BE2C (cell line): ENCODE measurements around the gene PTPRM.

Experiments
- DNase-seq: peaks from one replicate; pipeline ENCODE4 v3.0.0-alpha.2; 2020
- H3K27me3 ChIP-seq: fragments of 250-450 bp; sonication (Bioruptor Pico); 2 replicates; pipeline ENCODE4 v1.5.1; 2020; ENCODE audit warnings: mild to moderate bottlenecking
- H3K36me3 ChIP-seq: fragments of 250-450 bp; sonication (Bioruptor Pico); 2 replicates; pipeline ENCODE4 v1.5.1; 2020; ENCODE audit warnings: mild to moderate bottlenecking
- H3K4me1 ChIP-seq: fragments of 250-450 bp; sonication (Bioruptor Pico); 2 replicates; pipeline ENCODE4 v1.5.1; 2020
- H3K4me3 ChIP-seq: 2 replicates; pipeline ENCODE4 v1.5.1; 2011; ENCODE audit warnings: low read depth, low read length
- H3K9me3 ChIP-seq: fragments of 250-450 bp; sonication (Bioruptor Pico); 2 replicates; pipeline ENCODE4 v1.5.1; 2020
- TF ChIP-seq, protein P1 (sequence below): IDR thresholded peaks from 2 replicates; pipeline ENCODE4 v1.5.1; 2012; ENCODE audit warnings: mild to moderate bottlenecking, low read depth, low read length

Gene PTPRM

DNA sequence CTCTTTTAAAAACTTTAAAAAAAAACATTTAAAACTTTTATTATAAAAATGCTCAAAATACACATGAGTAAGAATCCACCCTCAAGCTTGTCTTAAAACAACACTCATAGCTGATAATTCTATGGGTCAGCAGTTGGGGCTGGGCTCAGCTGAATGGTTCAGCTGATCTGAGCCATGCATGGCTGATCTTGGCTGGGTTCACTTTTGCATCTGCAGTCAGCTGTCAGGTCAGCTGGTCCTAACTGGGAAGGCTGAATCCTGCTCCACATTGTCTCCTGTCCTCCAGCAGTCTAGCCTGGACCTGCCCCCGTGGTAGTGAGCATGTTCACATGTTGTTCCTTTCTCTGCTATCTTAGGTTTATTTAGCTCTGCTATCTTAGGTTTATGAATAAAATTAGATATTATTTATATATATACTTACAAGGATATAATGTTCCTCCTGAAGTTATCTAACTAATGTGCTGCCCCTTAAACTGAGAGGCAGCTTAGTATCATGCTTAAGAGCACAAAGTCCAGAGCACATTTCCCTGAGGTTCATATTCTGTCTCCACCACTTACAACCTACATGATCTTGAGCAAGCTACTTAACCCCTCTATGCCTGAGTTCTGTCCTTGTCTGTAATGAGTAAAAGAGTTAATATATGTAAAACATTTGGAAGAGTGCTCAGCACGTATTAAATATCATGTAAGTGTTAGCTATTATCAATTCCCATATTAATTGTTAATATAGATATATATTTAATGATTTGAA is 309.4 kb downstream of the PTPRM start:
- H3K36me3 ChIP-seq = no peaks in the 10 kb centered on the region
- TF ChIP-seq, protein P1, sequence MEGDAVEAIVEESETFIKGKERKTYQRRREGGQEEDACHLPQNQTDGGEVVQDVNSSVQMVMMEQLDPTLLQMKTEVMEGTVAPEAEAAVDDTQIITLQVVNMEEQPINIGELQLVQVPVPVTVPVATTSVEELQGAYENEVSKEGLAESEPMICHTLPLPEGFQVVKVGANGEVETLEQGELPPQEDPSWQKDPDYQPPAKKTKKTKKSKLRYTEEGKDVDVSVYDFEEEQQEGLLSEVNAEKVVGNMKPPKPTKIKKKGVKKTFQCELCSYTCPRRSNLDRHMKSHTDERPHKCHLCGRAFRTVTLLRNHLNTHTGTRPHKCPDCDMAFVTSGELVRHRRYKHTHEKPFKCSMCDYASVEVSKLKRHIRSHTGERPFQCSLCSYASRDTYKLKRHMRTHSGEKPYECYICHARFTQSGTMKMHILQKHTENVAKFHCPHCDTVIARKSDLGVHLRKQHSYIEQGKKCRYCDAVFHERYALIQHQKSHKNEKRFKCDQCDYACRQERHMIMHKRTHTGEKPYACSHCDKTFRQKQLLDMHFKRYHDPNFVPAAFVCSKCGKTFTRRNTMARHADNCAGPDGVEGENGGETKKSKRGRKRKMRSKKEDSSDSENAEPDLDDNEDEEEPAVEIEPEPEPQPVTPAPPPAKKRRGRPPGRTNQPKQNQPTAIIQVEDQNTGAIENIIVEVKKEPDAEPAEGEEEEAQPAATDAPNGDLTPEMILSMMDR = no peak
- no peaks in the 10 kb centered on the region for H3K27me3 ChIP-seq
- H3K4me1 ChIP-seq = no peaks in the 10 kb centered on the region
- DNase-seq = no peak
- no peaks in the 10 kb centered on the region for H3K9me3 ChIP-seq
- H3K4me3 ChIP-seq = no peak overlapping the region

DNA sequence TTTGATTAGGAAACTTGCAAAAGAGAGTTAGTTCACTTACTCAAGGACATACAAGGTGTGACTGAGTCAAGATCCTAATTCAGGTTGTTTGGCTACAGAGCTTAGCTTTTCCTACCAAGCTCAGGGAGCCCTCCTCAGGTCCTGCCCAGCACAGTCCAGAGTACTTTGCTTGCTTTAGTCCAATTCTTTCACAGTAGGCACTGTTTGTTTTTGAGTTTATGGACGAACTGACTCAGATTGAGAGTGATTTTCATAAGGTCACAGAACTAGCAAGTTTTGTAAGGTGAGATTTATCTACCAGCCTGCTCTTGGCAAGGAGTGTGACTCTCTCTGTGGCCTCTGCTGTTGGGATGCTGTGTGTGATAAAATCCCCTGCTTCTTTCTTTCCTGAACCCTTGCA is 310.5 kb downstream of the PTPRM start:
- TF ChIP-seq, protein P1 = no peak
- no peak overlapping the region for H3K4me3 ChIP-seq
- H3K27me3 ChIP-seq = no peaks in the 10 kb centered on the region
- no peak for DNase-seq
- no peaks in the 10 kb centered on the region for H3K36me3 ChIP-seq
- H3K4me1 ChIP-seq = no peaks in the 10 kb centered on the region
- no peaks in the 10 kb centered on the region for H3K9me3 ChIP-seq

DNA sequence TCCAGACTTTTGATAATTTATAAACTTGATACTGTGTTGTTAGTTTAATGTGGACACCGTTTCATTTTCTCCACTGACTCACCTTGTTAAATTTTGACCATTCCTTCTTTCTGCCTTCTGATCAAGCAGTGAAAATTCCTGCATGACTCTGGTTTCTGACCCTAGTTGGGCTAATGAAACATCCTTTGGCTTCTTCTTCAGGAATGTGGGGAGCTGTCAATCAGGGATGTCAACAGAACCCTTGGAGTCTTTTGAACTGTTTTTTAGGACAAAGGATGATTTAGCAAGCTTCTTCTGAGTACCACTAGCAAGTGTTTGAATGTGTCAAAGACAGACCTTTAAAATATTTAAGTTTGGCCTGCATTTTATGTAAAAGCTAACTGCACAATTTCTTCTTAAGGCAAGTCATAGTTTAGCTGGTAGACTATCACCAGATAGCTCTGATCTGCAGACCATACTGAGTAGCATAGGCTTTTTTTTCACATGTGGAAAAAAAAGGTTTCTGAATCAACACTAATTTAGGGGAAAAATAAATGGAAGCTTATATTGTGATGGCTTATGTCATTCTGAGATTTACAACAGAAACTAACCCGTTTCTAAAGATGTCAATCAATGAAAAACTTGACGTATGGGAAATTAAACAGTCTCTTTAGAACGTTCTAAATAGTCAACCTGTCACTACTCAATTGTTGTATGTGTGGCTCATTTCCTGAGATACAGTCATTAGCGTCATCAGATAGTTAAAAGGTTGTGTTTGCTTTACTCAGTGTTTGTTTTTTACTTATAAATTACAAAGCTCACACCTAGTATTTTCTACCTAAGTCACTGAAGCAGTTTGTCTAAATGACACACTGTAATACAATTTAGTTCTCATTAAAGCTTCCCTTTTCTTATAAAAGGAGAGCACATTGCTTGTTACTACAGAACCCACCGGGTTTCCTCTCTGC is 311.4 kb downstream of the PTPRM start:
- H3K4me1 ChIP-seq = no peaks in the 10 kb centered on the region
- TF ChIP-seq, protein P1 = no peak

DNA sequence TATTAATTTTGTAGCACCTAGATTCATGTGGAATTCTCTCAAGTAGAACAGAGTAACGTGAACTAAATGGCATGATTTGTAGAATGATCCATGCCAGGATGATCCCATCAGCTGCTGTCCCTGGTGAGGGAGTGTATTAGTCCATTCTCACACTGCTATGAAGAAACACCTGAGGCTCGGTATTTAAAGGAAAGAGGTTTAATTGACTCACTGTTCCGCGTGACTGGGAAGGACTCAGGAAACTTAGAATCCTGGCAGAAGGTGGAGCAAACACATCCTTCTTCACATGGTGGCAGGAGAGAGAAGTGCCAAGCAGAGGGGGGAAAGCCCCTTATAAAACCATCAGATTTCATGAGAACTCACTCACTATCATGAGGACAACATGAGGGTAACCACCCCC is 312.6 kb downstream of the PTPRM start:
- DNase-seq = no peak
- Histone ChIP-seq H3K4me1 (no peaks in the 10 kb centered on the region), H3K9me3 (no peaks in the 10 kb centered on the region), H3K27me3 (no peaks in the 10 kb centered on the region), H3K4me3 (no peak overlapping the region), H3K36me3 (no peaks in the 10 kb centered on the region)
- TF ChIP-seq, protein P1 = no peak

More for the DNA sequence above, 311.4 kb downstream of the PTPRM start:
- Histone ChIP-seq H3K27me3 (no peaks in the 10 kb centered on the region), H3K36me3 (no peaks in the 10 kb centered on the region), H3K9me3 (no peaks in the 10 kb centered on the region), H3K4me3 (no peak overlapping the region)
- no peak for DNase-seq

DNA sequence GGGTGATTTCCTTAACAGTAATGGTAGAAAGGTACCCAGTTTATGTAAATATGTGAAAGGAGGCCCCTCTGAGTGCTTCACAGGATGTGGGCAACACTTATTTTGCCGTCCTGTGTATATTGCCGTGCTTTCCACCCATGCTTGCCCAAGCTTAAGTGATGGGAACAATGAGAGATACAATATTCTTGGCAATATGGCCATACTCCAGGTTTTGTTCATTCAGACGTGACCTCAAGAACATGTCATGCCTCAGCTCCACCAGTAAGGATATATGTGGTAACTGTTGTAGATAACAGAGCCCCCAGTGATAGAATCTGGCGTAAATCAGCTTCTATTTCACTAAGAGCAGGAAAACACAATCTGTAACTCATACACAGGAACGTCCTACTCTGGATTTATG is 318.7 kb downstream of the PTPRM start:
- Histone ChIP-seq H3K4me1 (no peaks in the 10 kb centered on the region), H3K36me3 (no peaks in the 10 kb centered on the region), H3K9me3 (no peaks in the 10 kb centered on the region), H3K27me3 (no peaks in the 10 kb centered on the region), H3K4me3 (no peak overlapping the region)
- no peak for DNase-seq
- TF ChIP-seq, protein P1 = no peak

DNA sequence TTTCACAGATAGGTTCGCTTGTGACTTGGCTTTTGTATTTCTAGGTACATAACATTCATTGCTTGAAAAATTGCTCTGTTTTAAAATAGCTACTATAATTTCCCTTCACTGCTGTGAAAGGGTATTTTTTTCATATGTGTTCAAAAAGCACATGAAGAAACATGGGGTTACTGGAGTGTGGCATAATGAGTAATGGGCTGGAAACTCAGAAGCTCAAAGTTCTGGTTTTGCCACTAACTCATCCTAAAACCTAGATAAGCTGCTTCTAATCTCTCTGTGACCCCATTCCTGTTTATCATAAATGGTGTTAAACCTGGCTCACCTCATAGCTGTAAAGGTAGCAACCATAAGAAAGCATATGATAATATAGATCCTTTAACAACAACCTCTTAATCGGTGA is 319.3 kb downstream of the PTPRM start:
- no peak for DNase-seq
- TF ChIP-seq, protein P1 = no peak
- H3K4me1 ChIP-seq = no peaks in the 10 kb centered on the region
- H3K27me3 ChIP-seq = no peaks in the 10 kb centered on the region
- H3K4me3 ChIP-seq = no peak overlapping the region
- no peaks in the 10 kb centered on the region for H3K9me3 ChIP-seq
- no peaks in the 10 kb centered on the region for H3K36me3 ChIP-seq
